ENCODE data around the gene KCNH6.

KCNH6 gene

DNA sequence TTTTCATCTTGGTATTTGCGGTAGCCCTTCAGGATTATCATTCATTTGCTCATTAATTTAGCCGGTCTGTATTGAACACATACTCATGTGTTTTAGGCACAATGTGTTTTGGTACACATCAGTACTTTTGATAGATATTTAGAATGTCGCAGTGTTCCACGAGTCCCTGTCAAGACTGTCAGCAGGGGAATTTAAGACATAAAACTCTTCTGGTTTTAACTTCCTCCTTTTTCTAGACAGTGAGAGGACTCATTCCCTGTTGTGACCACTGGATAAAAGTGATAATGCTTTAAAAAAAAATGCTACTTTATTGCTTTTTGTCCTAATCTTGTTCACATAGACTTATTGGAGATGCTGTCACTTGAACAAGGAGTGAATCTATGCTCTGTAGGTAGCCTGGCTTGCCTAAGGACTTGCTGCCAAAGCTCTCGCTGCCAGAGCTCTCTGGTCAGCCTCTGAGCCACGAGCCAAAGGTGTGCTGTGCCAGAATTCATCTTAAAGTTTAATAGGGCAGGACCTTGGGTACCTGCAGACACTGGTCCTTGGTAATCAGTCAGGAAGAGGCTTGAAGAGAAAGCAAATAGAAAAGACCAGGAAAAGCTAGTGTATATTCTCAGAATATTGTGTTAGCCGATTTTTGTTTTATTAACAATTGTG is 32.5 kb downstream of the KCNH6 start:
- no peak for DNase-seq

DNA sequence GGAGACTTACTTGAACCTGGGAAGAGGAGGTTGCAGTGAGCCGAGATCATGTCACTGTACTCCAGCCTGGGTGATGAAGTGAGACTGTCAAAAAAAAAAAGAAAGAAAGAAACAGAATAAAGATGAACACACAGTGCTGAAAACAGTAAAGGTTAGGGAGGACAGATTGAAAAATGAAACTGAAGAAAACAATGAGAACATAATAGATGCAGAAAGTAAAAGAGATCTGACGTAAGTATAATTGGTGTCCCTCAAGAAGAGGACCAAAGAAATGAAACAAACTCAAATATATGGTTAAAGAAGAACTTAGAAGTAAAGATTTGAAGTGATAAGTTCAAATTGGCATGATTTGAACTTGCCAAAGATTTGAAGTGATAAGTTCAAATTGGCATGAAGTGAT is 34.3 kb downstream of the KCNH6 start:
- no peak for DNase-seq

DNA sequence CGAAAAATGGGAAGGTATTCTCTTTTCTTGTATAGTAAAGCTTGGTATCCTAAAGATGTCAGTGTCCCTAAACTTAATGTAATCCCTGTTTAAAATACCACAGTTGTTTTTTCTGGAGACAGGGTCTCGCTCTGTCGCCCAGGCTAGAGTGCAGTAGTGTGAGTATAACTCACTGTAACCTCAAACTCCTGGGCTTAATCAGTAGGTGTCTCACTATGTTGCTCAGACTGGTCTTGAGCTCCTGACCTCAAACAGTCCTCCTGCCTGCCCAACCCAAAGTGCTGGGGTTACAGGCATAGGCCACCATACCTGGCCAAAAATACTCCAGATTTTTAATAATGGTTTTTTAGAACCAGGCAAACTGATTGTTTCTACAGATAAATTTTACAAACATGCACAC is 35.3 kb downstream of the KCNH6 start:
- DNase-seq = no peak

DNA sequence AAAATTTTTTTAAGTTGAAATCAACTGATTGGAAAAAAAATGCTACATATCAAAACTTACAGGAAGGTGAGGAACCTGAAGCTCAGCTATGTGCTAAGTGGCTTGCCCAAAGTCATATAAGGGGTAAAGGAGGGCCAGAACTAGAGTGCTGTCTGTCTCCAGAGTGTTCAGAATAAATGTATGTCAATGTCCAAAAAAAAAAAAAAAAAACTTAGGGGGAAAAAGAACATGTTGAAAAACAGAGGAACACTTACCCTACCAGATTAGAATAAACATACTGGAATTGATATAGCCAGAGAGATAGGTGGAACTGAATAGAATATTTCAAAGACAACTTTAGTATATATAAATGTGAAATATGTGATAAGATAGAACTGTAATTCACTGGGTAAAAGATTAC is 38.7 kb downstream of the KCNH6 start:
- DNase-seq = no peak

DNA sequence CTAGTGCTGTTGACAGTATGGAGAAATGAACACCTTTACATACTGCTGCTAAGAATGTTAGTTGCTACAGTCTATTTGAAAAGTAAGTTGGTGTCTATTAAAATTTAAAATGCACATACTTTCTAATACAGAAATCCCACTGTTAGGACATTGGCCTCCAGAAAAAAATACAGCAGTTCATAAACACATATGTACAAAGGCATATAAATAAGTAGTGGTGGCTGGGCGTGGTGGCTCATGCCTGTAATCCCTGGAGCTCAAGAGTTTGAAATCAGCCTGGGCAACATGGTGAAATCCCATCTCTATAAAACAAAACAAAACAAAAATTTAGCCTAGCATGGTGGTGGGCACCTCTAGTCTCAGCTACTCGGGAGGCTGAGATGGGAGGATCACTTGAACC is 40.2 kb downstream of the KCNH6 start:
- no peak for DNase-seq

DNA sequence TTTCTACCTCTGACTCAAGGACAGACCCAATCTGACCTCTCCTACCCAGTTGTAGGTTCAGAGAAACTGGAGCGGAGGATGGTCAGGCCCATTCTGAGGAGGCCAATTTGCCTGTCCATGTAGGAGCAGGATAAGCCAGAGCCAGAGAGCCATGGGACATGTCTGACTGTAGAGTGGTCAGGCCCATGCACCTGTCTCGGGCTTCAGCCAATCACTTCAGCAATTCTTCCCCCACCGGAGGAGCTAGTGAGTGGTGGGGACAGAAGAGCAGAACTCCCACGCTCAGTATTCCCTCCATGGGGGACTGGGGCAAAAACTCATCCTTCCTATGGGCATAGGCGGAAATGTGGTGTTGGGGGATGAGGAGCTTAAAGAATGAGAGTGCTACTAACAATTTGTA is 41.4 kb downstream of the KCNH6 start:
- no peak for DNase-seq

DNA sequence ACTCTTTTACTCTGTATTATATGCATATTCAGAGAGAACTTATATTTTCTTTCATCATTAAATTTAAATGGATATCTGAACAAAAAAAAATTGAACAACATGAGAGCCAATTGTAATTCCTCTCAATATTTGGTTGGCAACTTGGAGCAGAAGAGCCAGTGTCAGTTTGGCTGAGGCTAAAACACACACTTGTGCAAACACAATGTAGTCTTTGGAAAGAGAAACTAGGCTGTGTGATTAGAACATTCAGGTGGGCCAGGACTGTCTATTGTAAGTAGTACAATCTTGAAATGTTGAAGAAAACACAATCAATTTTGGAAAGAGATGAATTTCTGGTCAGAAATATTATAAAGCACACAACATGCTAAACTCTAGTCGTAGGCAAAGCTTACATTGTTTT is 44.1 kb downstream of the KCNH6 start:
- DNase-seq = no peak

DNA sequence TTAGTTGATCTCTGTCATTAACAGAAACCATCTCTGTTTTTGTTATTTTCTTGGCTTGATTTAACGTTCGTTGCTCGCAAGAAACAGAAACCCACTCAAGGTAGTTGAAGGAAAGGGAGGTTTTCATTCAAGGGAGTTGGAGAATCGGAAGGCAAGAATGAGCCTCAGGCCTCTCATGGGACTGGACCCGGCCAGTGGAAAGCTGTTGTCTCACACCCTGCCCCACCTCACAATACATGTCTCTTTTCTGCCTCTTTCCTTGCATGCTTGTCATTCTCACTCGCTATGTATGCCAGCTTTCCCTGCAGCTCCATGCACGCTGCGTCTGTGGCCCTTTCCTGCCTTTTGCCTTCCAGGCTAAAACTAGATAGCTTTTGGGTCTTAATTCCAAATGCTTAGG is 45.4 kb downstream of the KCNH6 start:
- DNase-seq = no peak

DNA sequence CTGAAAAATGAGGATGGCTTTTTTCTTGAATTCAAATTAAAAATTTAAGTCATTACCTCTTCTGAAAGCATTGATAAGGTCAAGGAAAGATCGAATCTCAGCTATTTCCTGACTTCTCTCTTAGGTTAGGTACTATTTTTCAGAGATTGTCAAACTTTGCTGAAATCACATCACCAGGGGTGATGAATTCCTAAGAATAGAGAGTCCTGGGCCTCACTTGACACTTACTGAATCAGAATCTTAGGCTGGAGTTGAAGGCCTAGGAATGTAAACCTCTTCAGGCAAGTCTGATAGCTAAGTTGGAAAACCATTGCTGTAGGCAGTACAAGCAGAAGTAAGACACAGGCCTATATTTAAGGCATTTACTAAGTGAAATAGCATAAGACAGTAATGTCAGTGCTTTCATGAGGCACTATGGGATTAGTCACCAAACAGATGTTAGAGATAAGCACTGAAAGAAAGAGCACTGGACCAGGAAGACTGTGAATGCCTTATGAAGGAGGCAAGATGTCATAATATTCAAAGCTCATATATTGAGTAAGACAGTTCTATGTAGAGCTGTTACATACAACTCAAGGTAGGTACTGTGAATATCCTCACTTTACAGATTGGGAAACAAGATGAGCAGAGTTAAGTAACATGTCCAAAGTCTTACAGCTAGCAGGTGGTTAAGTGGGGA is 48.6 kb downstream of the KCNH6 start:
- DNase-seq = no peak

DNA sequence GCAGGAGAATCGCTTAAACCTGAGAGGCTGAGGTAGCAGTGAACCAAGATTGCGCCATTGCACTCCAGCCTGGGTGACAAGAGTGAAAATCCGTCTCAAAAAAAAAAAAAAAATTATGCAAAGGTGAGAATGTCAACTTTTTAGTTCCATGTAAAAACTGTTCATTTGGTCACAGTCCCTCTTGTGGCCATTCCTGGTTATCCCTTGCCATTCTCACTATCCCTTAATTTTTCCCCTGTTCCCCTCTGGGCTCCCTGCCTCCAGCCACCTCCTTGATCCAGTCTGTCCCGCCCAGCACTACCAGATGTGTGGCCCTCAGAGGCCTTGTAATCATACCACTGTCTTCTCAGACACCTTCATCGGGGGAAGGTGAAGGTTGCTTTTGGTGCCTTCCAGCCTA is 50.5 kb downstream of the KCNH6 start:
- DNase-seq = no peak

DNA sequence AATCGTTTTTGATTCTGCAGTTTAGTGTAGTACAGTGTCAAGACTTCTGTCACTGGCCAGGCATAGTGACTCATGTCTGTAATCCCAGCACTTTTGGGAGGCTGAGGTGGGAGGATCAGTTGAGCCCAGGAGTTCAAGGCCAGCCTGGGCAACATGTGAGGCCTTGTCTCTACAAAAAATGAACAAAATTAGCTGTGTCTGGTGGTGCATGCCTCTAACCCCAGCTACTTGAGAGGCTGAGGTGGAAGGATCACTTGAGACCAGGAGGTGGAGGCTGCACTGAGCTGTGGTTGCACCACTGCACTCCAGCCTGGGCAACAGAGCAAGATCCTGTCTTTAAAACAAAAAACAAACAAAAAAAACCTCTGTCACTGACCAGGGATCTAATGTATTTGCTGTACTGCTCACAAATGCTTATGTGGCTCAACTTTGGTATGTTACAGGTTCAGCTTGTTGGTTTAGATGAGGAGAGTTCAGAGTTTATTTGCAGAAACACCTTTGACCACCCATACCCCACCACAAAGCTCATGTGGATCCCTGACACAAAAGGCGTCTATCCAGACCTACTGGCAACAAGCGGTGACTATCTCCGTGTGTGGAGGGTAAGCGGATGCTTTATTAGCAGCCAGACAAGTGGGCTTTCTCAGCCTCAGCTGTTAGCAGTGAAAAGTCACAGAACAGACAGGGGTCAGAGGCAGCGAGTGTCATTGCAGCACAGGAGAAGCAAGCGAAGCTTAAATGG is 55.0 kb downstream of the KCNH6 start:
- DNase-seq = no peak

DNA sequence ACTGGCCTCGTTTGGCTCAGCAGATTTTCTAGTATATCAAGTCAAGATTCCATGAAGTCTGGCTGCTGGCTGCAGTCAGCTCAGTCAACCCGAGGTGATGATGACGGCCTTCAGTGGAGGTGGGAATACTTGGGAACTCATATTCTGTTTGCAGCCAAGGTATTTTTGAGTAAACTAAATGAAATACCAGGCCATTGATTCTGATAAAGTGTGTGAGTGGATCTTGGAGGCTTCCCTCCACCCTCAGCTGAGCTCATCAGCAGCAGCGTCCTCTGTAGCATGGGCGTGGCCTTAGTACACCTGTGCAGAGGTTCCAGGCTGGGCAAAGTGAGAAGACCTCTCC is 55.6 kb downstream of the KCNH6 start:
- no peak for DNase-seq

DNA sequence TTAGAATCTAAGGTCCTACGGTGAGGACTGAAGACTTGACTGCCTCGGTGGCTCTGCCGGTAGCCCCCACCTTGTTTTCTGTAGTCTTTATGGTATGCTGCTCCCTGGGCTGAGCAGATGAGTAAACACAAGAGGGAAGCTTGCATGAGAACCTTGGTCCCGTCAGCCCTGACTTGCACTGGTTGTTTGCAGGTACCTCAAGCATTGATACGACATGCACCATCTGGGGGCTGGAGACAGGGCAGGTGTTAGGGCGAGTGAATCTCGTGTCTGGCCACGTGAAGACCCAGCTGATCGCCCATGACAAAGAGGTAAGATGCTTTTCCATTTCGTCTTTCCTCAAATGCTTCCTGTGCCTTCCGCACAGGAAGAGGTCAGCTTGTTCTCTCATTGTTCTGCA is 56.5 kb downstream of the KCNH6 start:
- DNase-seq = no peak

DNA sequence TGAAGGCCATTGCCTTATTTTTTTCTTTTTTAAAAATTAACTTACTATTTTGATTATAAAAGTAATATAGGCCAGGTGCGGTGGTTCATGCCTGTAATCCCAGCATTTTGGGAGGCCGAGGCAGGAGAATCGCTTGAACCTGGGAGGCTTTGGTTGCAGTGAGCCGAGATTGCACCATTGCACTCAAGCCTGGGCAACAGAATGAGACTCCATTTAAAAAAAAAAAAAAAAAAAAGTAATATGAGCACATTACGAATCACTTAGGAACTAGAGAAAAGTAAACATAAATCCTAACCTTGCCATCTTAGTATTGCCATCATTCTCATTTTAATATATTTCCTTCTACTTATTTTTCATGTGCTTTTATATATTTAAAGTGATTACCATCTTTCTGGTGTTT is 64.6 kb downstream of the KCNH6 start:
- DNase-seq = no peak

DNA sequence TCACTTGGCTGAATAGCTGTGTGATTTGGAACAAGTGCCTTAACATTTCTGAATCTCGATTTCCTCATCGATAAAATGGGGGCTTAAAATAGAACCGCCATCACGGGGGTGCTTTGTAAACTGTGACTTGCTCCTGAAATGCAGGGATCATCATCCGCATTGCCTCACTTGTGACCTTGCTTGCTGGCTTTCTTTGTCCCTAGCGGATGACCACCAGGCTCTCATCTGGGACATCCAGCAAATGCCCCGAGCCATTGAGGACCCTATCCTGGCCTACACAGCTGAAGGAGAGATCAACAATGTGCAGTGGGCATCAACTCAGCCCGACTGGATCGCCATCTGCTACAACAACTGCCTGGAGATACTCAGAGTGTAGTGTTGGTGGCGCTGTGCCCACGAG is 65.6 kb downstream of the KCNH6 start:
- no peak for DNase-seq

DNA sequence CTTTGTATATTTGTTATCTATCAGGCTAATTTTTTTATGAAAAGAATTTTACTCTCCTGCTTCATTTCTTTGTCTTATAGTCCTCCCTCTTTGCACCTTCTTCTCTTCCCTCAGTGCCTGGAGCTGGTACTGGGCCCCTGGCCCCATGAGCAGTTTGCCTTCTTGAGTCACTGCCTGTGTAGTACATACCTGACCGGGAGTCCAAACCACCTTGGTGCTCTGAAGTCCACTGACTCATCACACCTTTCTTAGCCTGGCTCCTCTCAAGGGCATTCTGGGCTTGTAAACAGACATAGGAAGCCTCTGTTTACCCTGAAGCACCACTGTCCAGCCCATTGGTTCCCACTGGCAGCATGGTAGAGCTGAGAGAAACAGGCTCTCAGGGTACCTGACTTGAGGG is 66.5 kb downstream of the KCNH6 start:
- no peak for DNase-seq

DNA sequence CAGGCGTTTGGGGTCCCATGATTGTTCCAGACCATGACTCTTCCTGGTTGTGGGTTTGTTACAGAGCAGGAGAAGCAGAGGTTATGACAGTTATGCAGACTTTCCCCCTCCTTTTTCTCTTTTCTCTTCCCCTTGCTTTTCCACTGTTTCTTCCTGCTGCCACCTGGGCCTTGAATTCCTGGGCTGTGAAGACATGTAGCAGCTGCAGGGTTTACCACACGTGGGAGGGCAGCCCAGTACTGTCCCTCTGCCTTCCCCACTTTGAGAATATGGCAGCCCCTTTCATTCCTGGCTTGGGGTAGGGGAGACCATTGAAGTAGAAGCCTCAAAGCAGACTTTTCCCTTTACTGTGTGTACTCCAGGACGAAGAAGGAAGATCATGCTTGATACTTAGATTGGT is 69.6 kb downstream of the KCNH6 start:
- no peak for DNase-seq

DNA sequence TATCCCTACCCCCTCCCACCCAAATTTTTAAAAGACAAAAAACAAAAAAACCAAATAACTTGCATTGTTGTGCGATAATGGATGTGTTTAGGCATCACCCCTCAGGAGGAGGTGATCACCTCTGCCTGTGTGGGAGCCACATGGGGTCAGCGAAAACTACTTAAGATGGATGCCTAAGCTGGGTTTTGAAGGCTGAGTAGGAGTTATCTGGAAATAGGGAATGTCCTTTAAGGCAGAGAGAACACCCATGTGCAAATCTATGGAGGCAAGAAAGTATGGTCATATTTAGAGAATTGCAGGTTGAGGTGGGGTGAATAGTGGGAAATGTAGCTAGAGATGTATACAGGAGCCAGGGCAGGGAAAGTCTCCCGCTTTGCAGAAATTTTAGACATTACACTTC is 72.0 kb downstream of the KCNH6 start:
- DNase-seq = no peak
